GM11168 (cell line): ENCODE measurements around the gene CHODL.

Experiments used
- in situ Hi-C: fragments of 300-500 bp; cut with MboI; formaldehyde crosslinking; loops from one replicate; pipeline ENCODE4 v1.12.0; 2022; ENCODE audit warnings: low sequenced_read_pairs; ENCODE audit not compliant: unreplicated experiment

CHODL gene

GRCh38 chr21:18244671-18245463, at the start of gene CHODL:
Gene CHODL (plus strand): TSS chr21:18244833. CDS start chr21:18245224, 391 bp downstream.
- in situ Hi-C loops: no loop called here

- in situ Hi-C loops: no loop called here
Measured at GRCh38 chr21:18204931-18205330, 39.7 kb upstream of the CHODL start.

- in situ Hi-C loops: no loop called here
Measured at GRCh38 chr21:18218331-18218730, 26.3 kb upstream of the CHODL start.

GRCh38 chr21:18220498-18220897, 24.1 kb upstream of the CHODL start:
- in situ Hi-C loops: no loop called here

GRCh38 chr21:18222346-18222745, 22.3 kb upstream of the CHODL start:
- in situ Hi-C loops: no loop called here

GRCh38 chr21:18228060-18228739, 16.4 kb upstream of the CHODL start:
- in situ Hi-C loops: no loop called here

- in situ Hi-C loops: no loop called here
Measured at GRCh38 chr21:18235545-18235944, 9.1 kb upstream of the CHODL start.

- in situ Hi-C loops: no loop called here
Measured at GRCh38 chr21:18245464-18245967, 883 bp downstream of the CHODL start.

- in situ Hi-C loops: no loop called here
Measured at GRCh38 chr21:18248171-18248570, 3.5 kb downstream of the CHODL start.

GRCh38 chr21:18249672-18250071, 5.0 kb downstream of the CHODL start:
- in situ Hi-C loops: no loop called here

- in situ Hi-C loops: no loop called here
Measured at GRCh38 chr21:18251065-18251464, 6.4 kb downstream of the CHODL start.

GRCh38 chr21:18252256-18252655, 7.6 kb downstream of the CHODL start:
- in situ Hi-C loops: no loop called here

- in situ Hi-C loops: no loop called here
Measured at GRCh38 chr21:18252680-18253079, 8.0 kb downstream of the CHODL start.

- in situ Hi-C loops: no loop called here
Measured at GRCh38 chr21:18253221-18253620, 8.6 kb downstream of the CHODL start.

GRCh38 chr21:18253799-18254198, 9.2 kb downstream of the CHODL start:
- in situ Hi-C loops: no loop called here

- in situ Hi-C loops: no loop called here
Measured at GRCh38 chr21:18265944-18266343, 21.3 kb downstream of the CHODL start.

GRCh38 chr21:18267496-18267895, 22.9 kb downstream of the CHODL start:
- in situ Hi-C loops: no loop called here

- in situ Hi-C loops: no loop called here
Measured at GRCh38 chr21:18268906-18269305, 24.3 kb downstream of the CHODL start.

- in situ Hi-C loops: no loop called here
Measured at GRCh38 chr21:18269856-18270255, 25.2 kb downstream of the CHODL start.

- in situ Hi-C loops: no loop called here
Measured at GRCh38 chr21:18273400-18273799, 28.8 kb downstream of the CHODL start.

GRCh38 chr21:18274370-18274769, 29.7 kb downstream of the CHODL start:
- in situ Hi-C loops: no loop called here
